ENCODE data around the gene PPP1R2C. TPM values are rescaled to one million over a fixed set of nuclear protein-coding genes. Genes with fewer than 3 reads are reported as not detected.

The PPP1R2C gene
- total RNA-seq, 1 donor from 2014 or later, result not detected

DNA sequence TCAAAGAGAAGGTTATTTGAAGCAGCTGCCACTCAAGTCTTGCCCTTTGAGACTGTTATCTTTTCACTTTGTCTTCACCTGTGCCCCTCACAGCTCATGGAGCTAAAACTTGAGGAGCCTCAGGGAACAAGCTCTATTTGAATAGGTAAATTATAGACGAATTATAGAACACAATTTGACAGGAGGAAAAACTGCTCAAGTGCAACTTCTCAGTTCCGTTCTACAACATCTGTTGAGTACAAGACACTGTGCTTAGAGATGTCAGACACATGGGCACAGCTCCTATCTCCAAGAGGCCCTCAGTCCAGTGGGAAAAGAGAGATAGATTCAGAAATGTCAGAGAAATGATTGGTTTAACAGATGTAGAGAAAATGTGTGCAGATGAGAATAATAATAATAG, 5.1 kb downstream of the PPP1R2C start:
- H3K27ac Mint-ChIP-seq, result no peak overlapping the region
- intact Hi-C loops (cut with micrococcal nuclease), result no loop called here
- H3K27me3 Mint-ChIP-seq (ENCODE audit: low read depth), result no peaks in the 10 kb centered on the region
- no peak for DNase-seq (ENCODE audit: low spot score)
- no peaks in the 10 kb centered on the region for H3K36me3 Mint-ChIP-seq (ENCODE audit: low read depth)
- H3K4me1 Mint-ChIP-seq (ENCODE audit: low read depth), result peaks cover 2% of the 10 kb centered on the region
- H3K9me3 Mint-ChIP-seq, result no peaks in the 10 kb centered on the region
- H3K4me3 Mint-ChIP-seq (ENCODE audit: low read depth), result no peak overlapping the region

DNA sequence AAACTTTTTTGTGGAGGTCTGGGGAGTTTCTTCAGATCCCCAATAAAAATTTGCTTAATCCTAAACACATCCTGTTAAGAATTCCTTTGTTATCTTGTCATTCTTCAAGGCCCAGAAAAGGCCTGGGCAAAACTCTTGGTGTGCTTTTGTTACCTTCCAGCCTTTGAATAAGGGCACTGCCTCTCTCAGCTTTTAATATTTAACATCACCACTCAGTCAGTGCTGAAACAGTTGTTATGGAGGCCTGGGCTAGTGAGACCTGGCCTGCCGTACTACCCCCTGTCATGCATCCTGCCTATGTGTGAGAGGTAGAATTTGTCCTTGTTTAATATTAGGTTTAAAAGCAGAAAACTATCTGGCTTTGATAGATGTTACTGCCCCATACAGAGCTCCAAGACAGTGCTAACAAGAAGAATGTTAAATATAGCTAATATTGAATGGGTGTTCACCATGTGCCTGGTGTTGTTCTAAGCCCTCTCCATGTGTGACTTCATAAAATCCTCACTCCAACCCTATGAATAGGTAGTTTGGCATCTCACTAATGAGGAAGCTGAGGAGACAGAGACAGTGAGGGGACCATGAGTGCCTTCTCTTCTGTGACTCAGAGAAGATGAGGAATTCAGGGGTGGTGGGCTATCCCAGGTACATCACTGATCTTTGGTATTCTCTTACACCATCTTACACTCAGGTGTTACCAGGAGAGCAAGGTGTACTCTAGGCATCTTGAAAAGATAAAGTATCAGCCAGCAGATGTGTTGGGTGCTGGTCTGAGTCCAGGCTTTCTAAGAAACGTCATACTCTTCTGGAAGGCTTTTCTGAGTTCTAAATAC, 6.2 kb downstream of the PPP1R2C start:
- H3K27ac Mint-ChIP-seq, result no peak overlapping the region

DNA sequence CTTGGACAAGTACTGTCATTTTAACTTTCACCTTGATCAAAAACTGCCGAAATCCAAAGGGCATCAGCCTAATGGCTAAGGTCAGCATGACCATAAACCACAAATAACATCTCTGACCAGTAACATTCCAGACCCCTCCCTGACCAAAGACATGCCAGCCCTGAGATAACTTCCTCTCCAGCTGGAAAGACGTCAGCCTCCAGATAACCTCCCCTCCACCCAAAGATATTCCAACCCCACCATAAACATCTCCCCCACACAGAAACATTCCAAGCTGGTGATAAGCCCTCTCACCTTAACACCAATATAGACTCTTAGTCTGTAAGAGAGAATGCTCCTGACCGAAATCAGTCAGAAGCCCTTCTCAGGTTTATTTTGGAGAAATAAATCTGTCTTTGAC, 7.4 kb downstream of the PPP1R2C start:
- no peak overlapping the region for H3K27ac Mint-ChIP-seq
- no peaks in the 10 kb centered on the region for H3K9me3 Mint-ChIP-seq
- no peak for DNase-seq (ENCODE audit: low spot score)
- no peaks in the 10 kb centered on the region for H3K4me1 Mint-ChIP-seq (ENCODE audit: low read depth)
- H3K4me3 Mint-ChIP-seq (ENCODE audit: low read depth), result no peak overlapping the region
- H3K27me3 Mint-ChIP-seq (ENCODE audit: low read depth), result no peaks in the 10 kb centered on the region
- intact Hi-C loops (cut with micrococcal nuclease), result no loop called here
- H3K36me3 Mint-ChIP-seq (ENCODE audit: low read depth), result no peaks in the 10 kb centered on the region

More for the DNA sequence above, 6.2 kb downstream of the PPP1R2C start:
- no peak overlapping the region for H3K4me3 Mint-ChIP-seq (ENCODE audit: low read depth)
- no peaks in the 10 kb centered on the region for H3K9me3 Mint-ChIP-seq
- peaks cover 2% of the 10 kb centered on the region for H3K4me1 Mint-ChIP-seq (ENCODE audit: low read depth)
- no peaks in the 10 kb centered on the region for H3K27me3 Mint-ChIP-seq (ENCODE audit: low read depth)
- intact Hi-C loops (cut with micrococcal nuclease), result no loop called here
- no peaks in the 10 kb centered on the region for H3K36me3 Mint-ChIP-seq (ENCODE audit: low read depth)
- no peak for DNase-seq (ENCODE audit: low spot score)

DNA sequence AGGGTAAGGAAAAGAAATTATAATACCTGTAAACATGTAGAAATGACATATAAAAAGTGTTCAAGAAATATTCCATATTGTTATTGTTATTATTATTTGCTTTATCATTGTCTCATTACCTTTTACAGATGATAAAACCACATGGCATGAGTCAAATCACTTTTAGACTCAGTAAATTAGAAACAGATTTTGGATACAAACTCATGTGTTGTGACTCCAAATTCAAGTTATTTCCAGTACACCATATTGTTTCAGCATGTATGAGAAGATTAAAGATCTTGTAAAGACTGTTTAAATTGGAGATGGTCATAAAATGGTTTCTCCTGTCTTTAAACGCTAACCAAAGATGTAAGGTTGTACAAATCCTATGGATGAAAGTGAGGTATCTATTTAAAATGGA, 18.1 kb downstream of the PPP1R2C start:
- H3K36me3 Mint-ChIP-seq (ENCODE audit: low read depth), result no peaks in the 10 kb centered on the region
- no peak for DNase-seq (ENCODE audit: low spot score)
- no peaks in the 10 kb centered on the region for H3K27me3 Mint-ChIP-seq (ENCODE audit: low read depth)
- no peak overlapping the region for H3K27ac Mint-ChIP-seq
- H3K4me1 Mint-ChIP-seq (ENCODE audit: low read depth), result no peaks in the 10 kb centered on the region
- intact Hi-C loops (cut with micrococcal nuclease), result no loop called here
- H3K4me3 Mint-ChIP-seq (ENCODE audit: low read depth), result no peak overlapping the region
- no peaks in the 10 kb centered on the region for H3K9me3 Mint-ChIP-seq

DNA sequence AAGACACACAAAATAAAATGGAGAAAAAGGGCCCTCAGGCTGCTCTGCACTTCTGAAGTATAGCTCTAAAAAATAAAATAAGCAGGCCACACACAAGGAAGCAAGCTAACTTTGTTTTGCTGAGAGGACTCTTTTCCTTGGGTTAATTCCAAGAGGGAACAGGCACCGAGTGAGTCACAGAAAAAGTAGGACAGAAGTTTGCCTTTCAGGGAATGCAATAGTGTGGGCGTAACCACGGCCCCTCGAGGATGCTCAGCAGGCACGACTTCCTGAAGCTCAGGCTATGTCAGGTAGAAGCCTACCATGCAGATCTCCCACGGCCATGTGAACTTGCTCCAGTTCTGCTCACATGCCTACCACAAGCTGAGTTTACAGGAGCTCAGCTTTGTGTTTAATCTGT, 22.1 kb downstream of the PPP1R2C start:
- DNase-seq (ENCODE audit: low spot score), result no peak
- no peaks in the 10 kb centered on the region for H3K27me3 Mint-ChIP-seq (ENCODE audit: low read depth)
- no peaks in the 10 kb centered on the region for H3K36me3 Mint-ChIP-seq (ENCODE audit: low read depth)
- intact Hi-C loops (cut with micrococcal nuclease), result no loop called here
- H3K4me1 Mint-ChIP-seq (ENCODE audit: low read depth), result no peaks in the 10 kb centered on the region
- no peaks in the 10 kb centered on the region for H3K9me3 Mint-ChIP-seq
- H3K4me3 Mint-ChIP-seq (ENCODE audit: low read depth), result no peak overlapping the region
- H3K27ac Mint-ChIP-seq, result no peak overlapping the region

DNA sequence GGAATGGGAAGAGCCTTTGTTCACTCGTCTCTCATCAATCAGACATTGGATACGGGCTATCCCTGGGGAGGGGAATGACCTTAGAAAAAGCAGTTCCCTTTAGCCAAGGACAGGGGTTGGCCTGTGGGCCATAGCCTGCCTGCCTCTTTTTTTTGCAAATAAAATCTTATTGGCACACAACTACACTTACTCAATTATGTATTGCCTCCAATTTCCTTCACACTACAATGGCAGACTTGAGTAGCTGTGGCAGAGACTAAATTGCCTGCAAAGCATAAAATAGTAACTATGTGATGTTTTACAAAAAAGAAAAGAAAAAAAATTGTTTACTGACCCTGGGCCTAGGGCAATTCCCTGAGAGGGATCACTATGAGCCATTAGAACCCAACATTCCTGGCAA, 23.4 kb downstream of the PPP1R2C start:
- Mint-ChIP-seq H3K36me3 (ENCODE audit: low read depth) (no peaks in the 10 kb centered on the region), H3K27ac (no peak overlapping the region), H3K9me3 (no peaks in the 10 kb centered on the region), H3K27me3 (ENCODE audit: low read depth) (no peaks in the 10 kb centered on the region), H3K4me3 (ENCODE audit: low read depth) (no peak overlapping the region), H3K4me1 (ENCODE audit: low read depth) (no peaks in the 10 kb centered on the region)
- intact Hi-C loops (cut with micrococcal nuclease), result no loop called here
- DNase-seq (ENCODE audit: low spot score), result no peak

DNA sequence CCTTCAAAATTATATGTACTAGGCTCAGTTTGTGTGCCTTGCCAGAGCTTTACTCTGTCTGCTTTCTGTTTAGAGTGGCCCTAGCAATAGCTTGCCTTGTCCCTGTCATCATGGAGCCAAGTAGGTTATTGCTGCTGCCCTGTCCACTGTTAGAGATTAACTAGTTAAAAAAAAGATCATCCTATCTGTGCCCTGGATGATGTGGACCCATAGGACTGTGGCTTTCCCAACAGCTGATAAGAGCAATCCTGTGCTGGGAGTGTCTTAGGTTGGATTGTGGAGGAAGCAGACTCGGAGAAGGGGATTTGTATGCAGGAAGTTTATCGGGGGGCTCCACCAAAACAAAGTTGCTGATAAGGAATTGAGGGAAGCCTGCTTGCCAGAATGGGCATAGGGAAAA, 23.8 kb downstream of the PPP1R2C start:
- DNase-seq (ENCODE audit: low spot score), result no peak
- Mint-ChIP-seq H3K36me3 (ENCODE audit: low read depth) (no peaks in the 10 kb centered on the region), H3K9me3 (no peaks in the 10 kb centered on the region), H3K4me3 (ENCODE audit: low read depth) (no peak overlapping the region), H3K27ac (no peak overlapping the region), H3K27me3 (ENCODE audit: low read depth) (no peaks in the 10 kb centered on the region), H3K4me1 (ENCODE audit: low read depth) (no peaks in the 10 kb centered on the region)
- intact Hi-C loops (cut with micrococcal nuclease), result no loop called here

DNA sequence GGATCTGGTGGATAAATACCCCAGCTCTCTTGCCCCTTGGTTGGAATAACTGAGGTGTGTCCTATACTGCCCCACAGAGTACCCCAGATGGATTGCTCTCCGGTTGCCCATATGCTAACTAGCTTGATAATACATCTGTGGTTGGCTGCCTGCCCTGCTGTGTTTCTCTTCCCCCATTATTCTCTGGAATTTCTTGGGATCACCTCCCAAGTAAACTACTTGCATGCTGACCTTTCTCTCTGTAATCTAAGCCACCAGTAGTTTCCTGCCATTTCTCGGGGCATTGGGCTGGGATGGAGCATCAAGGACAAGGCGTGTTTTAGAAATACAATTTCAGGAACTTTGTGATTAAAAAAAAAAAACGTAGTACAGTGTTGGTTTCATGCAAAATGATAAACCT, 25.2 kb downstream of the PPP1R2C start:
- Mint-ChIP-seq H3K27ac (no peak overlapping the region), H3K4me3 (ENCODE audit: low read depth) (no peak overlapping the region), H3K4me1 (ENCODE audit: low read depth) (no peaks in the 10 kb centered on the region), H3K27me3 (ENCODE audit: low read depth) (no peaks in the 10 kb centered on the region), H3K36me3 (ENCODE audit: low read depth) (no peaks in the 10 kb centered on the region), H3K9me3 (no peaks in the 10 kb centered on the region)
- intact Hi-C loops (cut with micrococcal nuclease), result no loop called here
- DNase-seq (ENCODE audit: low spot score), result no peak

DNA sequence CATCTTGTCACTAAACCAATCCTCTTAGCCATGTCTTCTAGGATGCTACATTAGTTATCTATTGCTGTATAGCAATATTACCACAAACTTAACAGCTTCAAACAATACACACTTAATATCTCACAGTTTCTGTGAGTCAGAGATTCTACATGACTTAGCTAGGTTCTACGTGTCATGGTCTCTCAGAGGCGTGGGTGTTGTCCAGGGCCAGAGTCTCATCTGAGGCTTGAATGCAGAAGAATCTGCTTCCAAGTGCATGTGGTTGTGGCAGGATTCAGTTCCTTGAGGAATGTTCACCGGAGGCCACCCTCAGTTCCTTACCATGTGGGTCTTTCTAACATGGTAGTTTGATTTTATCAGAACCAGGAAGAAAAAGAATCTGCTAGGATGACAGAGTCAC, 26.4 kb downstream of the PPP1R2C start:
- Mint-ChIP-seq H3K9me3 (no peaks in the 10 kb centered on the region), H3K27ac (no peak overlapping the region), H3K27me3 (ENCODE audit: low read depth) (no peaks in the 10 kb centered on the region), H3K4me3 (ENCODE audit: low read depth) (no peak overlapping the region), H3K36me3 (ENCODE audit: low read depth) (no peaks in the 10 kb centered on the region), H3K4me1 (ENCODE audit: low read depth) (no peaks in the 10 kb centered on the region)
- intact Hi-C loops (cut with micrococcal nuclease), result no loop called here
- DNase-seq (ENCODE audit: low spot score), result no peak

DNA sequence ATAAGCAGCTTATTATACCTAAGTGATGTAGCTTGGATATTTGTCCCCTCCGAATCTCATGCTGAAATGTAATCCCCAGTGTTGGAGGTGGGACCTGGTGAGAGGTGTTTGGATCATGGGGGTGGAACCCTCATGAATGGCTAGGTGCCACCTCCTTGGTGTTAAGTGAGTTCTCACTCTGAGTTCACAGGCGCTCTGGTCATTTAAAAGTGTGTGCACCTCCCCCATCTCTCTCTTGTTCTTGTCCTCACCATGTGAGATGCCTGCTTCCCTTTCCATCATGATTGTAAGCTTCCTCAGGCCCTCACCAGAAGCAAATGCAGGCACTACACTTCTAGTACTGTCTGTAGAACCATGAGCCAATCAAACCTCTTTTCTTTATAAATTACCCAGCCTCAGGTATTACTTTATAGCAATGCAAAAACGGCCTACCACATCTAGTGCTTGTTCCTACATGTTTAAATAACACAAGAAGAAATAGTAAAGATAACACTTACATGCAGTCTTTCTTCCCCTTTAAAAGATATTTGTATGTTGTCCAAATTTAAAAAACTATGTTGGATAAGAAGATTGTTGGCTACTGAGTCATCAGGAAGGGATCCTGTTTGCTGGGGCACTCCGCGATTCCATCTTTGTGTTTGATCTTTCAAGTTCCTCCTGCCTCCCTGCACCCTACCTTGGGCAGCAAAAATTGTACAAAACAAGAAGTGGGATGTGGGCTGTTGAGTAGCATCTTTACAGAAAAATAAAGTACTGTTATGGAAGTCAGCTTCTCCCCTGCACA, 29.7 kb downstream of the PPP1R2C start:
- no peak overlapping the region for H3K27ac Mint-ChIP-seq
- intact Hi-C loops (cut with micrococcal nuclease), result no loop called here

DNA sequence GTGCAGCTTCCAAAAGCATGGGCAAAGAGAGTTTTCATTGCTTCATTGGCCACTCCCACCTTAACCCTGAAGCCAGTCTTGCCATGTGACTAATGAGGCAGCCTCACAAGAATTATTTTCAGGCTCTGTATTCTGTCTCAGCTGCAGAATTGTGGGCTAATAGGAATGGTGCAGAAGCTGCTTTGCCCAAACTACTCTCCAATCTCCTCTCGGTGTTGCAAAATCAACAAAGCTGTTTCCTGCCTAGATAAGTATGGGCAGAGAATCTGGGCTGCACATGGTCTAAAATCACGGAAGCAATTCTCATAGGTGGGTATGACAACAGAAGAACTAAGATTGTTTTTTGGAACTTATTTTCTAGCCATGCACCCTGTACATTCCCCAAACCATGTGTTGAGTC, 31.4 kb downstream of the PPP1R2C start:
- Mint-ChIP-seq H3K4me3 (ENCODE audit: low read depth) (no peak overlapping the region), H3K4me1 (ENCODE audit: low read depth) (no peaks in the 10 kb centered on the region), H3K9me3 (no peaks in the 10 kb centered on the region), H3K36me3 (ENCODE audit: low read depth) (no peaks in the 10 kb centered on the region), H3K27me3 (ENCODE audit: low read depth) (no peaks in the 10 kb centered on the region), H3K27ac (no peak overlapping the region)
- intact Hi-C loops (cut with micrococcal nuclease), result no loop called here
- no peak for DNase-seq (ENCODE audit: low spot score)

More for the DNA sequence above, 29.7 kb downstream of the PPP1R2C start:
- H3K4me1 Mint-ChIP-seq (ENCODE audit: low read depth), result no peaks in the 10 kb centered on the region
- H3K4me3 Mint-ChIP-seq (ENCODE audit: low read depth), result no peak overlapping the region
- DNase-seq (ENCODE audit: low spot score), result no peak
- no peaks in the 10 kb centered on the region for H3K9me3 Mint-ChIP-seq
- H3K27me3 Mint-ChIP-seq (ENCODE audit: low read depth), result no peaks in the 10 kb centered on the region
- H3K36me3 Mint-ChIP-seq (ENCODE audit: low read depth), result no peaks in the 10 kb centered on the region

DNA sequence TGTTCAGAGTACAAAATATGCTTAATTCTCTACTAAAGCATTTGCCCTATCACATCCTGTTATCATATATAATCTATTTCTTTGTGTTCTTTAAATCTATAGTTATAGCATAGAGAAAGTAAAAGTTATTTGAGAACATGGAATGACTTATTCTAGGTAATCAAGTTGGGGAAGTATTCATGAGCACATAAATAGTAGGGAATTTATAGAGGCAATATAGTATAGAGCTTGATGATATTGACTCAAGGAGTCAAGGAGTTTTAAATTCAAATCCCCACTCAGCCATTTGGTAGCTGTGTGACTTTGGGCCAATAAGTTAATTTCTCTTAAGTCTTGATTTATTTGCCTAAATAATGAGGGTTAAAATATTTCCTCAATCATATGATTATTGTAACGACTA, 37.5 kb downstream of the PPP1R2C start:
- Mint-ChIP-seq H3K27ac (no peak overlapping the region), H3K9me3 (no peaks in the 10 kb centered on the region), H3K36me3 (ENCODE audit: low read depth) (no peaks in the 10 kb centered on the region), H3K4me3 (ENCODE audit: low read depth) (no peak overlapping the region), H3K27me3 (ENCODE audit: low read depth) (no peaks in the 10 kb centered on the region), H3K4me1 (ENCODE audit: low read depth) (no peaks in the 10 kb centered on the region)
- no peak for DNase-seq (ENCODE audit: low spot score)
- intact Hi-C loops (cut with micrococcal nuclease), result no loop called here

DNA sequence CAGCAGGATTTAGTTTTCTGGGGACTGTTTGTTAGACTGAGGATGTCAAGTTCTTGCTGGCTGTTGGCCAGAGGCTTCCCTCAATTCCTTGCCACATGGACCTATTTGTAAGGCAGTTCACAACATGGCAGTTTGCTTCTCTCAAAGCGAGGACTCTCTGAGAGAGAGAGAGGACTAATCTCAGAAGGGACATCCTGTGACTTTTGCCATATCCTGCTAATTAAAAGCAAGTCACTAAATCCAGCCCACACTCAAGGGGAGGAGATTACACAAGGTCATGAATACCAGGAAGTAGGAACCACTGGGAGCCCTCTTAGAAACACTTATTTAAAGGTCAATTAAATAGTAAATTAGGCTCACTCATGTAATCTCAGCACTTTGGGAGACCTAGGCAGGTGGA, 38.2 kb downstream of the PPP1R2C start:
- no peaks in the 10 kb centered on the region for H3K9me3 Mint-ChIP-seq

More for the DNA sequence above, 38.2 kb downstream of the PPP1R2C start:
- Mint-ChIP-seq H3K27me3 (ENCODE audit: low read depth) (no peaks in the 10 kb centered on the region), H3K27ac (no peak overlapping the region), H3K4me3 (ENCODE audit: low read depth) (no peak overlapping the region), H3K36me3 (ENCODE audit: low read depth) (no peaks in the 10 kb centered on the region), H3K4me1 (ENCODE audit: low read depth) (no peaks in the 10 kb centered on the region)
- no peak for DNase-seq (ENCODE audit: low spot score)
- intact Hi-C loops (cut with micrococcal nuclease), result no loop called here

All from activated T-helper 2 cell treated with anti-CD3 and anti-CD28 coated beads, Interferon-gamma antibody, Interleukin-2, Interleukin-4, amounts not matched to agents 10 μg/mL and 5 μg/mL and 100 μg/mL, durations not matched to agents 14 hours and 24 hours and 36 hours (primary cell).